CD4-positive, alpha-beta memory T cell (primary cell): ENCODE results near the gene RPL27. TPM values are rescaled to one million over a fixed set of nuclear protein-coding genes. Genes with fewer than 3 reads are reported as not detected.
A peak's percentile ranks its signal among the peaks of the same experiment; 100 is the strongest.

Experiments used
- CTCF ChIA-PET: fragments of 350-600 bp; sonication (Branson Sonifier 250); formaldehyde crosslinking; loops from one replicate; lab custom pipeline; 2021; ENCODE audit warnings: inconsistent platforms; ENCODE audit not compliant: partially characterized antibody; lab: Charles Lee
- POLR2A ChIA-PET: fragments of 350-600 bp; sonication (Branson Sonifier 250); formaldehyde crosslinking; loops from one replicate; lab custom pipeline; 2021; ENCODE audit not compliant: partially characterized antibody; lab: Charles Lee
- DNase-seq, 5 donors: peaks; one replicate each; pipeline versions ENCODE4 v3.0.0 to v3.0.0-alpha.2; 2020 to 2022; ENCODE audit warnings: mixed read lengths in 1 of 5
- H3K27ac ChIP-seq: one replicate; pipeline ENCODE4 v1.7.0; 2013; ENCODE audit warnings: low read depth, low read length
- H3K27me3 ChIP-seq: 2 replicates; pipeline ENCODE4 v1.7.0; 2013; ENCODE audit warnings: mild to moderate bottlenecking, low read length, moderate library complexity; ENCODE audit not compliant: insufficient read depth
- H3K36me3 ChIP-seq: 2 replicates; pipeline ENCODE4 v1.7.0; 2013; ENCODE audit warnings: mild to moderate bottlenecking, low read length, moderate library complexity; ENCODE audit not compliant: insufficient read depth
- H3K4me1 ChIP-seq: 2 replicates; pipeline ENCODE4 v1.7.0; 2013; ENCODE audit warnings: mild to moderate bottlenecking, low read length, moderate library complexity; ENCODE audit not compliant: insufficient read depth
- H3K4me3 ChIP-seq, 2 donors: one replicate each; pipeline ENCODE4 v1.7.0; 2013; ENCODE audit warnings: low read length in 2 of 2, mild to moderate bottlenecking in 1 of 2
- H3K9me3 ChIP-seq, 2 donors: one replicate each; pipeline ENCODE4 v1.7.0; 2013; ENCODE audit warnings: low read length in 2 of 2, control low read depth in 1 of 2; ENCODE audit not compliant: control insufficient read depth in 1 of 2
- H3K27ac Mint-ChIP-seq, 7 donors: one replicate each; pipeline ENCODE4 v1.8.0; 2020 to 2021; ENCODE audit warnings: mixed read lengths in 7 of 7, mild to moderate bottlenecking in 6 of 7, inconsistent platforms in 3 of 7, moderate library complexity in 3 of 7
- H3K27me3 Mint-ChIP-seq, 2 donors: one replicate each; pipeline ENCODE4 v1.8.0; 2020 to 2021; ENCODE audit warnings: mixed read lengths in 2 of 2
- H3K36me3 Mint-ChIP-seq, 2 donors: one replicate each; pipeline ENCODE4 v1.8.0; 2020 to 2021; ENCODE audit warnings: mixed read lengths in 2 of 2, inconsistent platforms in 1 of 2, mild to moderate bottlenecking in 1 of 2
- H3K4me1 Mint-ChIP-seq, 4 donors: one replicate each; pipeline ENCODE4 v1.8.0; 2020 to 2021; ENCODE audit warnings: mixed read lengths in 4 of 4, mild to moderate bottlenecking in 1 of 4
- H3K4me3 Mint-ChIP-seq, 8 donors: one replicate each; pipeline ENCODE4 v1.8.0; 2020 to 2021; ENCODE audit warnings: mixed read lengths in 8 of 8, mild to moderate bottlenecking in 7 of 8, moderate library complexity in 6 of 8, inconsistent platforms in 3 of 8
- H3K9me3 Mint-ChIP-seq, 8 donors: one replicate each; pipeline ENCODE4 v1.8.0; 2020 to 2021; ENCODE audit warnings: mixed read lengths in 8 of 8, mild to moderate bottlenecking in 5 of 8, inconsistent platforms in 3 of 8, moderate library complexity in 1 of 8
- intact Hi-C: fragments of 100-400 bp; cut with micrococcal nuclease; formaldehyde crosslinking; loops from one replicate; pipeline ENCODE4 v1.15.1; 2023
- polyA plus RNA-seq, 2 donors: library from polyadenylated mRNA; unstranded; fragments of 300-500 nt; fragmentation: Illumina TruSeq; gene quantifications; one replicate each; pipeline ENCODE4 v1.2.3, GENCODE V29; 2021
- total RNA-seq, 2 experiments: library from RNA; stranded (reverse); gene quantifications; one replicate each; pipeline ENCODE4 v1.2.3, GENCODE V29; 2021

Gene RPL27
- total RNA-seq = 1,000 to 10,000 TPM; 1,574 to 1,622 TPM
- 1,000 to 10,000 TPM; 1,528 to 2,293 TPM for polyA plus RNA-seq

DNA sequence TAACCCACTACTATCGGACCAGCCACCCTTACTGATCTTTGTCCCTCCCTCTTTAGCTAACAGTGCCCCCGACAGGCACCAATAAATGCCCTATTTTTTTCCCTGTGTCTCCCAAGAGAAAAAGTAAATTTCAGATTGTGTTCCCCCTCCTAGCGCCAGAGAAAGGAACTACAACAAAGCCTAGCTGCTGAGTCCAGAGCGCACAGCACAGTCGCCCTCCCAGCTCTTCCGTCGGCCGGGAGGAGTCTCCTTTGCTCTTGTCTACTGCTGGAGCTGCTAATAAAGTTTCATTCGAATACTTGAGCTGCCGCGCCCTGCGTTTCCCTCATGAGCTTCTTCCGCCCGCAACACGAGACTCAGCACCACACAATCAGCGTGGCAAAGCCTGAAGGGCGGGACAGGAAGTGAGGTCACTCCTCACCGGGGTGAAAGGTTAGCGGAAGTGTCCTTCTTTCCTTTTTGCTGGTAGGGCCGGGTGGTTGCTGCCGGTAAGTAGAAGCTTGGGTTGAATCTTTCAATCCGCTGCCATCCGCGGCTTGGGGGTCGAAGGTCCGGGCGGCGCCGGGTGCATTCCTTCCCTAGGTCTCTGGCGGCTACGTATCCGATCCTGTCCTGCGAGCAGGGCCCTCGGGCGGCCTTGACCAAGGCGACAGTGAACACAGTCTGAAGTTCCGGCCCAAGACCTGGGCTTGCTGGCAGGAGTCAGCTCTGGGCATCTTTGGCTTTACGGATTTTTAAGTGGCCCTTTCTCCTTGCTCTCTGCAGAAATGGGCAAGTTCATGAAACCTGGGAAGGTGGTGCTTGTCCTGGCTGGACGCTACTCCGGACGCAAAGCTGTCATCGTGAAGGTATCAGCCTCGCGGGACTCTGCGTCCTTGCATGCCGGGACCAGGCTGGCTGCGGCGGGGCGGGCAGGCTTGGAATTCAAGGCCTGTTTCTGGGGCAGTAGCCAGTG is at the start of gene RPL27:
RPL27 (plus strand) TSS at position 436 of the 955 bp plus-strand sequence; CDS start at position 768, 332 bp downstream.
- peak; percentile 95 to 99 (median 99) for DNase-seq
- POLR2A ChIA-PET = interaction anchor here (0.7 to 4.4 kb wide), 41 partner anchors 9 to 1134 kb away, joined by 3 to 69 read pairs (median 8); partner anchors contain the start of genes AARSD1, ACLY, ARL4D and BECN1
- Mint-ChIP-seq H3K4me1 (peaks cover 16 to 36% (median 24%) of the 10 kb centered on the region in 4 donors), H3K9me3 (no peaks in the 10 kb centered on the region), H3K36me3 (peaks cover 18 to 53% of the 10 kb centered on the region in 2 donors), H3K27me3 (peaks cover 0 to 2% of the 10 kb centered on the region in 2 donors), H3K4me3 (peak within 1 kb of the TSS; percentile 94 to 98 (median 96)), H3K27ac (peak within 1 kb of the TSS; percentile 96 to 99 (median 99))
- intact Hi-C loops = loop anchor here (1.0 to 10.0 kb wide), 10 partner anchors 18 to 485 kb away; partner anchors contain the start of genes AARSD1, BECN1, BRCA1 and DHX8
- peaks cover 22% of the 10 kb centered on the region for H3K4me1 ChIP-seq
- H3K9me3 ChIP-seq = no peaks in the 10 kb centered on the region
- peak within 1 kb of the TSS; percentile 99 for H3K27ac ChIP-seq
- peak within 1 kb of the TSS; percentile 79 to 94 for H3K4me3 ChIP-seq
- peaks cover 27% of the 10 kb centered on the region for H3K36me3 ChIP-seq
- no peaks in the 10 kb centered on the region for H3K27me3 ChIP-seq
- CTCF ChIA-PET = interaction anchor here (0.6 to 2.1 kb wide), 24 partner anchors 9 to 486 kb away, joined by 3 to 23 read pairs (median 6); partner anchors contain the start of genes AARSD1, DHX8, IFI35 and PSMC3IP

- Mint-ChIP-seq H3K9me3 (no peaks in the 10 kb centered on the region), H3K4me1 (no peaks in the 10 kb centered on the region), H3K36me3 (peaks cover 47 to 56% of the 10 kb centered on the region in 2 donors), H3K27ac (no peak overlapping the region), H3K4me3 (no peak overlapping the region), H3K27me3 (no peaks in the 10 kb centered on the region)
- Histone ChIP-seq H3K9me3 (no peaks in the 10 kb centered on the region), H3K4me1 (no peaks in the 10 kb centered on the region), H3K27ac (no peak overlapping the region), H3K27me3 (no peaks in the 10 kb centered on the region), H3K36me3 (peaks cover 32% of the 10 kb centered on the region), H3K4me3 (no peak overlapping the region)
- no peak for DNase-seq
- CTCF ChIA-PET = interaction anchor here (1.0 kb wide), 1 partner anchor 107 kb away, joined by 3 read pairs; no protein-coding TSS in a partner anchor
- intact Hi-C loops = no loop called here
- POLR2A ChIA-PET = no interaction called here
These were observed 48.0 kb upstream of the RPL27 start for GRCh38 chr17:42950044-42950783.

- H3K36me3 ChIP-seq = peaks cover 48% of the 10 kb centered on the region
- no peaks in the 10 kb centered on the region for H3K27me3 Mint-ChIP-seq
- H3K27ac Mint-ChIP-seq = peak overlapping the region in 1 of 7 donors; percentile 43
- no peak for DNase-seq
- CTCF ChIA-PET = interaction anchor here (1.5 kb wide), 1 partner anchor 44 kb away, joined by 6 read pairs; the partner anchor contains the start of gene RPL27
- H3K27me3 ChIP-seq = no peaks in the 10 kb centered on the region
- H3K4me1 Mint-ChIP-seq = peaks cover 0 to 3% (median under 1%) of the 10 kb centered on the region in 4 donors
- H3K4me3 ChIP-seq = no peak overlapping the region
- peaks cover 63 to 73% of the 10 kb centered on the region in 2 donors for H3K36me3 Mint-ChIP-seq
- H3K4me1 ChIP-seq = no peaks in the 10 kb centered on the region
- H3K9me3 Mint-ChIP-seq = no peaks in the 10 kb centered on the region
- intact Hi-C loops = no loop called here
- H3K9me3 ChIP-seq = no peaks in the 10 kb centered on the region
- H3K4me3 Mint-ChIP-seq = no peak overlapping the region
- POLR2A ChIA-PET = no interaction called here
- H3K27ac ChIP-seq = no peak overlapping the region
These were observed 44.5 kb upstream of the RPL27 start for GRCh38 chr17:42953669-42954068.

- Mint-ChIP-seq H3K4me1 (peaks cover 10 to 22% (median 15%) of the 10 kb centered on the region in 4 donors), H3K27me3 (no peaks in the 10 kb centered on the region), H3K9me3 (peaks cover 0 to 2% (median 0%) of the 10 kb centered on the region in 8 donors), H3K4me3 (peak within 1 kb of the TSS; percentile 91 to 99 (median 97)), H3K27ac (peak within 1 kb of the TSS; percentile 79 to 99 (median 98)), H3K36me3 (peaks cover 15 to 39% of the 10 kb centered on the region in 2 donors)
- H3K4me3 ChIP-seq = peak within 1 kb of the TSS; percentile 56 to 59
- peaks cover 11% of the 10 kb centered on the region for H3K4me1 ChIP-seq
- intact Hi-C loops = loop anchor here (1.0 to 2.0 kb wide), 2 partner anchors 16 to 34 kb away; partner anchors contain the start of genes PTGES3L, RPL27 and RUNDC1
- H3K27ac ChIP-seq = peak within 1 kb of the TSS; percentile 71
- H3K27me3 ChIP-seq = no peaks in the 10 kb centered on the region
- POLR2A ChIA-PET = interaction anchor here (0.6 to 3.6 kb wide), 9 partner anchors 11 to 435 kb away, joined by 3 to 26 read pairs (median 3); partner anchors contain the start of genes RPL27 and RUNDC1
- CTCF ChIA-PET = interaction anchor here (0.6 to 2.4 kb wide), 3 partner anchors 34 to 439 kb away, joined by 3 to 8 read pairs (median 3); partner anchors contain the start of gene RPL27
- H3K36me3 ChIP-seq = peaks cover 15% of the 10 kb centered on the region
- no peaks in the 10 kb centered on the region for H3K9me3 ChIP-seq
- DNase-seq = peak; percentile 89 to 93 (median 89)
These were observed 33.9 kb upstream of the RPL27 start, which contains the start of gene AARSD1 for GRCh38 chr17:42964161-42964932. Gene AARSD1 (minus strand): TSS chr17:42964454. CDS start chr17:42964440, 14 bp downstream.

GRCh38 chr17:42967925-42968324 is 30.3 kb upstream of the RPL27 start:
- H3K36me3 ChIP-seq = no peaks in the 10 kb centered on the region
- POLR2A ChIA-PET = no interaction called here
- Mint-ChIP-seq H3K9me3 (peaks cover 0 to 4% (median 0%) of the 10 kb centered on the region in 8 donors), H3K4me3 (no peak overlapping the region), H3K27me3 (no peaks in the 10 kb centered on the region), H3K27ac (no peak overlapping the region), H3K36me3 (peaks cover 3 to 11% of the 10 kb centered on the region in 2 donors), H3K4me1 (peaks cover 9 to 16% (median 12%) of the 10 kb centered on the region in 4 donors)
- no peak for DNase-seq
- no peak overlapping the region for H3K27ac ChIP-seq
- intact Hi-C loops = no loop called here
- no peak overlapping the region for H3K4me3 ChIP-seq
- no peaks in the 10 kb centered on the region for H3K9me3 ChIP-seq
- no peaks in the 10 kb centered on the region for H3K27me3 ChIP-seq
- peaks cover 10% of the 10 kb centered on the region for H3K4me1 ChIP-seq
- CTCF ChIA-PET = interaction anchor here (0.9 kb wide), 1 partner anchor 10 kb away, joined by 3 read pairs; no protein-coding TSS in a partner anchor

GRCh38 chr17:42969001-42969581 is 29.1 kb upstream of the RPL27 start:
- no peak overlapping the region for H3K4me3 ChIP-seq
- Mint-ChIP-seq H3K4me1 (peaks cover 5 to 6% (median 5%) of the 10 kb centered on the region in 4 donors), H3K27ac (no peak overlapping the region), H3K9me3 (peaks cover 0 to 4% (median 0%) of the 10 kb centered on the region in 8 donors), H3K36me3 (peaks cover 0 to 5% of the 10 kb centered on the region in 2 donors), H3K27me3 (no peaks in the 10 kb centered on the region), H3K4me3 (no peak overlapping the region)
- DNase-seq = no peak
- H3K9me3 ChIP-seq = no peaks in the 10 kb centered on the region
- no peaks in the 10 kb centered on the region for H3K36me3 ChIP-seq
- CTCF ChIA-PET = interaction anchor here (0.9 kb wide), 1 partner anchor 9 kb away, joined by 3 read pairs; no protein-coding TSS in a partner anchor
- intact Hi-C loops = no loop called here
- H3K27me3 ChIP-seq = no peaks in the 10 kb centered on the region
- POLR2A ChIA-PET = no interaction called here
- no peak overlapping the region for H3K27ac ChIP-seq
- no peaks in the 10 kb centered on the region for H3K4me1 ChIP-seq
